ENCODE measurements around the gene SNAPC1. TPM values are rescaled to one million over a fixed set of nuclear protein-coding genes. Genes with fewer than 3 reads are reported as not detected.

SNAPC1 gene
- total RNA-seq, 1 donor from 2014 or later, result 2.7 TPM

DNA sequence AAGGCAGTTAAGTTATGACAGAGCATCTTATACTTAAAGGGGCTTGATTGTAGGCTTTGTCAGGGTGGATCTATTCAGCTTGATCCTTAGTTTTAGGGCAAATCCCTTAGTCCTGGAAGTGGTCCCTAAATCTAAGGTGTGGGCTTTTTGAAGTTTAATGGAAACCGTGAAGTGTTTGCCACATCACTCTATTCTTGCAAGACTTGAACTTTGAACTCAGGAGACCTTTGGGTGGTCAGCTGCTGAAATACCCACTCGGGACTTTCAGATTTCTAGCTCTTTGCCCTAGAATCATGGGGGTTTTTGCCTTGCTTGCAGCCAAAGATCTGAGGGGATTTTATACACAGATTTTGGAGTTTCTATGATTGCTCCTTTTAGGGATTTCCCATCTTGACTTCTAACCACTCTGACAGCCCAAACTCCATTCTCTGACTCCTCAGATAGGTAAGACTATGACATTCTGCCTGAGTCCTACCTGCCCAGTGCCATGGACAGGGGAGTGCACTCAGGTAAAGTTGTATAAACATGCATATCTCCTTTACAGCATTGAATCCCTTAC lies 39.9 kb downstream of the SNAPC1 start:
- no peaks in the 10 kb centered on the region for H3K27me3 ChIP-seq
- H3K36me3 ChIP-seq, result no peaks in the 10 kb centered on the region
- no peaks in the 10 kb centered on the region for H3K9me3 ChIP-seq
- H3K4me1 ChIP-seq, result no peaks in the 10 kb centered on the region
- no peak overlapping the region for H3K4me3 ChIP-seq
- TF ChIP-seq, protein P1, sequence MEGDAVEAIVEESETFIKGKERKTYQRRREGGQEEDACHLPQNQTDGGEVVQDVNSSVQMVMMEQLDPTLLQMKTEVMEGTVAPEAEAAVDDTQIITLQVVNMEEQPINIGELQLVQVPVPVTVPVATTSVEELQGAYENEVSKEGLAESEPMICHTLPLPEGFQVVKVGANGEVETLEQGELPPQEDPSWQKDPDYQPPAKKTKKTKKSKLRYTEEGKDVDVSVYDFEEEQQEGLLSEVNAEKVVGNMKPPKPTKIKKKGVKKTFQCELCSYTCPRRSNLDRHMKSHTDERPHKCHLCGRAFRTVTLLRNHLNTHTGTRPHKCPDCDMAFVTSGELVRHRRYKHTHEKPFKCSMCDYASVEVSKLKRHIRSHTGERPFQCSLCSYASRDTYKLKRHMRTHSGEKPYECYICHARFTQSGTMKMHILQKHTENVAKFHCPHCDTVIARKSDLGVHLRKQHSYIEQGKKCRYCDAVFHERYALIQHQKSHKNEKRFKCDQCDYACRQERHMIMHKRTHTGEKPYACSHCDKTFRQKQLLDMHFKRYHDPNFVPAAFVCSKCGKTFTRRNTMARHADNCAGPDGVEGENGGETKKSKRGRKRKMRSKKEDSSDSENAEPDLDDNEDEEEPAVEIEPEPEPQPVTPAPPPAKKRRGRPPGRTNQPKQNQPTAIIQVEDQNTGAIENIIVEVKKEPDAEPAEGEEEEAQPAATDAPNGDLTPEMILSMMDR (IDR thresholded peaks at IDR 0.05), result no peak
- intact Hi-C loops (cut with DNase I), result no loop called here
- H3K27ac ChIP-seq, result no peak overlapping the region
- no peak for DNase-seq (ENCODE audit: low spot score in 2 of 2)

DNA sequence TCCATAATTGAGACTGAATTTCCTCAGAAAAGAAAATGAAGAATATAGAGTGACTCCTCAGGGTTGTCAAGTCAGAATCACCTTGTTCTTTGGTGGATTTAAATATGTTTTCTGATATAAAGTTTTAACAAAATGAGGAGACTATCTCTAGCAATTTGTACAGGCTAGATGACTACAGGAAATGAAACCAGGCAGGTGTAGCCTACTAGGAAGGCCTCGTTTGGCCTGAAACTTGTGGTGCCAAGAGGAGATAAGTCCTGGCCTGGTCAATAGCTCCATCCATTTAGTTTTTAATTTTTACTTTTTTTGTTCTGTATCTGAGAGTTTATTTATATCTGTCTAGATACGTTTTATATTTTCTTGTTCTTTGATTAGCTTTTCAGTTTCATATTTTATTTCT lies 41.5 kb downstream of the SNAPC1 start:
- Histone ChIP-seq H3K4me1 (no peaks in the 10 kb centered on the region), H3K27ac (no peak overlapping the region), H3K4me3 (no peak overlapping the region), H3K9me3 (no peaks in the 10 kb centered on the region), H3K27me3 (no peaks in the 10 kb centered on the region), H3K36me3 (no peaks in the 10 kb centered on the region)
- intact Hi-C loops (cut with DNase I), result no loop called here
- DNase-seq (ENCODE audit: low spot score in 2 of 2), result no peak
- TF ChIP-seq, protein P1 (IDR thresholded peaks at IDR 0.05), result no peak

DNA sequence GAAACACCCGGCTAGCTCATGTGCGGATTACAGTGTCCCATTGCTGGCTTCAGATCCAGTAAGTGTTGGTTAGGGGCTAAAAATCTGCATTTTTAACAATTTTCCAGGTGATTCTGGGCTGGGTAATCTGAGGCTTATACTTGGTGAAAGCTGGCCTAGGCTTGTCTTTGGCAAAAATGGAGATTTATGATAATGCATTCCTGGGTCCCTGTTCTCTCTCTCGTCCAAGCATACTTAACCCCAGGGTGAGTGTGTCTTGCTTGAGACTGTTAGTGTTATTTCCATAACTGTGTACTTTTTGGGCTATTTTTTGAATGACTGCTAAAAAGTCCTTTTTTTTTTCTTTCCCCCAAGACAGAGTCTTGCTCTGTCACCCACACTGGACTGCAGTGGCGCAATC lies 43.2 kb downstream of the SNAPC1 start:
- Histone ChIP-seq H3K4me1 (no peaks in the 10 kb centered on the region), H3K36me3 (no peaks in the 10 kb centered on the region), H3K27me3 (no peaks in the 10 kb centered on the region), H3K27ac (no peak overlapping the region), H3K4me3 (no peak overlapping the region), H3K9me3 (no peaks in the 10 kb centered on the region)
- intact Hi-C loops (cut with DNase I), result no loop called here
- DNase-seq (ENCODE audit: low spot score in 2 of 2), result no peak
- TF ChIP-seq, protein P1 (IDR thresholded peaks at IDR 0.05), result no peak

DNA sequence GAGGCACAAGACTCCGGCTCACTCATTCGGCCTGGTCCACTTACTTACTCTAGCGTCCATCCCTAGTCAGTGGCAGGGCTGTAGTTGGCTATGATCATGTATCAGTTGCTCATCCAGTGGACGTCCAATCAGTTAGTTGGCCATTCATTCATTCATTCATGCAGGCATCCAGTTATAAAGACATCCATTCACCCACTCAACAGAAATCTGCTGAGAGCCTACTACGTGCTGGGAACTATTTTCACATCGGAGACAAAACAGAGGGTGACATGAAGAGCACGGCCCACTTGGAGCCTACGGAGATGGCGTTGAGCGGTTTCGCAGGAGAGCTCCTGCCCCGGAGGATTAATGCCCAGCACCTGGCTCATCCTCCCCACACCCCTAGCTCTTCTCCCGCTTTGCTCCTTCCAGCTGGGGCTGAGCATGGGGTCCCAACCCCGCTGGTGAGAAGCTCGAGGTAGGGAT lies 49.7 kb downstream of the SNAPC1 start:
- H3K4me3 ChIP-seq, result peak overlapping the region in 1 of 2 donors; percentile 61
- no peaks in the 10 kb centered on the region for H3K27me3 ChIP-seq
- no peak for DNase-seq (ENCODE audit: low spot score in 2 of 2)
- no peaks in the 10 kb centered on the region for H3K36me3 ChIP-seq
- TF ChIP-seq, protein P1 (IDR thresholded peaks at IDR 0.05), result no peak
- intact Hi-C loops (cut with DNase I), result no loop called here
- peaks cover 0 to 3% of the 10 kb centered on the region in 2 donors for H3K4me1 ChIP-seq
- no peaks in the 10 kb centered on the region for H3K9me3 ChIP-seq
- no peak overlapping the region for H3K27ac ChIP-seq

DNA sequence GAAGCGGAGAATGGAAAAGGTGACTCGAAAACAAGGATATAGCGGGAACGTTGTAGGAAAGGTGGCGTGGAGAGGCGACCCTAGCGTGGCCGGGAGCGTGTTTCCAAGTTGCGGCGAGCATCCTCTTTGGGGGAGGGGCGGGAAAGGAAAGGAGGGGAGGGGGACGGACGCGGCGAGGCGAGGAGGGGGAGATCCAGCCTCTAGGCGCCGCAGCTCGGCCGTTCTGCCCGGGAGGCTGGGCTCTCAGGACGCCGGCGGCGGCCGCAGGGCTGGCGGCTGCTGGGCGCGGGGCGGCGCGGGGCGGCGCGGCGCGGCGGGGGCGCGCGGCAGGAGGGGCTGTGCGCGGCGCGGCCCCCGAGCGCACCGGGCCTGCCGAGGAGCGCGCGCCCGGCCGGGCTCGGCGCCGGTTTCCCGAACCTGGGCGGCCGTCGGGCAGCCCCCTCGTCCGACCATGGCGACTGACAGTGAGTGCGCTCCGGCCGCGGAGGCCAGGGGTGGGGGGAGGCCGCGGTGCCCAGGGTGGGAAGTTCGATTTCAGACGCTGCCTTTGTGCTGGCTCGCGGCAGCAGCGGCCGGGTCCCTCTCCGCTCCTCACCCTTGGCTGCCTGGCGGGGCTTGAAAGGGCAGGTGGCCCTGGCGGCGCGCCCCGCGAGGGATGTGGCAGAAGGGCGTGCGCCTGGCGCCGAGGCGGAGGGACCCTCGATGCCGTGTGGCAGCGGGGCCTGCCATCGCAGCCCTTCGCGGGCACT lies 50.3 kb downstream of the SNAPC1 start, which contains the start of gene SYT16:
Gene SYT16 (plus strand): TSS at position 357 of the 749 bp plus-strand sequence.
- Histone ChIP-seq H3K9me3 (no peaks in the 10 kb centered on the region), H3K4me3 (peak within 1 kb of the TSS; percentile 42 to 61), H3K36me3 (no peaks in the 10 kb centered on the region), H3K27me3 (no peaks in the 10 kb centered on the region), H3K4me1 (peaks cover 0 to 3% of the 10 kb centered on the region in 2 donors), H3K27ac (no peak within 1 kb of the TSS)
- TF ChIP-seq, protein P1 (IDR thresholded peaks at IDR 0.05), result no peak
- intact Hi-C loops (cut with DNase I), result no loop called here
- DNase-seq (ENCODE audit: low spot score in 2 of 2), result no peak
